ENCODE measurements around the gene FSD1L.
A peak's percentile ranks its signal among the peaks of the same experiment; 100 is the strongest.
"Not testable (repeated sequence)": the region's sequence is repeated elsewhere in the genome, so short reads cannot be mapped to it uniquely, and the experiment has no call there.

Gene FSD1L

DNA sequence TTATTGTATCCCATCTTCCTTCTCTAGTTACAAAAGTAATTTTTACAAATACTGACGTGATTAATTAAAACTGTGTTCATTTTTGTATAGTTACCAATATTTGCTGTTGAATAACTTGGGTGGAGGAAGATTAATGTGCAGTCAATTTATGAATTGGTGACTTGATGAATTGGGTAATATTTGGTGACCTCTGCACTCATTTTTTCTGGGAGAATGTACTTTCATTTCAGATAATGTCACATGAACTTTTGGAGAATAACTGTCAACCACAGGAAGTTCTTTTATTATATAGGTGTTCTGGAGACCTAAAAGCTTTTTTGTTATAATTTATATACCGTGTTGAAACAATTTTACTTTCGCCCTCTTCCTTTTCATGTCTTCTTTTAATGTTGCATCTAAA is 83.7 kb downstream of the FSD1L start:
- TF ChIP-seq, protein P1, sequence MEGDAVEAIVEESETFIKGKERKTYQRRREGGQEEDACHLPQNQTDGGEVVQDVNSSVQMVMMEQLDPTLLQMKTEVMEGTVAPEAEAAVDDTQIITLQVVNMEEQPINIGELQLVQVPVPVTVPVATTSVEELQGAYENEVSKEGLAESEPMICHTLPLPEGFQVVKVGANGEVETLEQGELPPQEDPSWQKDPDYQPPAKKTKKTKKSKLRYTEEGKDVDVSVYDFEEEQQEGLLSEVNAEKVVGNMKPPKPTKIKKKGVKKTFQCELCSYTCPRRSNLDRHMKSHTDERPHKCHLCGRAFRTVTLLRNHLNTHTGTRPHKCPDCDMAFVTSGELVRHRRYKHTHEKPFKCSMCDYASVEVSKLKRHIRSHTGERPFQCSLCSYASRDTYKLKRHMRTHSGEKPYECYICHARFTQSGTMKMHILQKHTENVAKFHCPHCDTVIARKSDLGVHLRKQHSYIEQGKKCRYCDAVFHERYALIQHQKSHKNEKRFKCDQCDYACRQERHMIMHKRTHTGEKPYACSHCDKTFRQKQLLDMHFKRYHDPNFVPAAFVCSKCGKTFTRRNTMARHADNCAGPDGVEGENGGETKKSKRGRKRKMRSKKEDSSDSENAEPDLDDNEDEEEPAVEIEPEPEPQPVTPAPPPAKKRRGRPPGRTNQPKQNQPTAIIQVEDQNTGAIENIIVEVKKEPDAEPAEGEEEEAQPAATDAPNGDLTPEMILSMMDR (conservative IDR thresholded peaks at IDR 0.05), result no peak
- TF ChIP-seq ZFX (IDR thresholded peaks at IDR 0.05), result no peak
- no peak overlapping the region for H3K27ac ChIP-seq

DNA sequence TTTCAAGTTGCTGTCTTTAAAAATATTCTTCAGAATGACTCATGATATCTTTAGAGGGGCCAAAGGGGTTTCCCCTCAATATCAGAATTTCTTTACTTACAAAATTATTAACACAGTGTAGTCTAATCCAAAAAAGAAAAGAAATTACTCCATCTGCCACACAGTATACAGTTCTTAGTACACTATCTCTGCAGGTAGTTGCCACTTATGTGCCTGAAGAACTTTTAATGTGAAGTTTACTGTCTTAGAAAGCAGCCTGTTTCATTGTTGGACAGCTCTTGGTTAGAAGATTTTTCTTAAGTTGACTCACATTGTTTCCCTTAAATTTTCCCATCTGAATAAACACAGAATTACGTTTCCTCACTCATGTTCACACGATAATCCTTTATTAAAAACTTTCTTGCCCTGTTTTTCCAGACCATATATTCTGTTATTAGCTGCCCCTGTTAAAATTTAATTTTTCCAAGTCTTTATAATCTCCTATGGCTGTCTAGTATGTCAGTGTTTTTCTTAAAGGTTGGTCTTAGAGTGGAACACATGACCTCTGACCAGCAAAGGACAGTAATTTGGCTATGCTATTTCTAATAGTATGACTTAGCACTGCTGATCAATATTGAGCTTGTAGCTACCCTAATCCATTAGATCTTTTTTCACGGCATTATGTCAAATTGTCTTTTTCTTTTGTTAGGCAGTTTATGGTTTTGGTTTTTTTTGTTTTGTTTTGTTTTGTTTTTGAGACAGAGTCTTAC is 88.3 kb downstream of the FSD1L start:
- no peak overlapping the region for H3K27ac ChIP-seq
- TF ChIP-seq ZFX (IDR thresholded peaks at IDR 0.05), result no peak
- TF ChIP-seq, protein P1 (conservative IDR thresholded peaks at IDR 0.05), result no peak

DNA sequence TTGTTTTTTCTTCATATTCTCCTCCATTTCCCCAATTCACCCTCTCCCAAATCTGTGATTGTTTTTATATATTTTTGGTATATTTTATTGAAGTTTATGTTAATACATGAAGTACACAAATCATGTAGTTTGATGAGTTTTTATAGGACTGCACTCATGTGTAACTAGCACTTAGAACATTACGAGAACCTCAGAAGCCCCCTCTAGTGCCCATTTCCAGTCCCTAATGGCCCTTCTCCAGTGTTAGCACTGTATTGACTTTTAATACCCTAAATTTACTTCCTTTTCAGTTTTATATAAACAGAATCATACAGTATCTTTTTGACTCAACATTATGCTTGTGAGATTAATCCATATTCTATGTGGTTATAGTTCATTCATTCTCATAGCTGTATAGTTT is 91.6 kb downstream of the FSD1L start:
- H3K27ac ChIP-seq, result no peak overlapping the region
- TF ChIP-seq, protein P1 (conservative IDR thresholded peaks at IDR 0.05), result peak; percentile 20; the same call in 1 of the 2 replicates
- no peak for TF ChIP-seq ZFX (IDR thresholded peaks at IDR 0.05)

DNA sequence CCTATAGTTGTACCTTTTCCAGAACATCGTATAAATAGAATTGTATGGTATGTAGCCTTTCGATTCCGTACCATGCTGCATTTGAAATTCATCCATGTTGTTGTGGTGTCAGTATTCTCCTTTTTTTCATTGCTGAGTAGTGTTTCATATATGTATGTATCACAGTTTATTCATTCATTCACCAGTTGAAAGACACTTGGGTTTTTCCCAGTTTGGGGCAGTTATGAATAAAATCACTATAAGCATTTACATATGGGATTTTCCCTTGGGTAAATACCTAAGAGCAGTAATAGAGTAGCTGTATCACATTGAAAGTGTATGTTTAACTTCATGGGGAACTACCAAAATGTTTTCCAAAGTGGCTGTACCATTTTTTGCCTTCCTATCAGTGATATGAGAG is 94.0 kb downstream of the FSD1L start:
- H3K27ac ChIP-seq, result no peak overlapping the region
- TF ChIP-seq ZFX (IDR thresholded peaks at IDR 0.05), result no peak

DNA sequence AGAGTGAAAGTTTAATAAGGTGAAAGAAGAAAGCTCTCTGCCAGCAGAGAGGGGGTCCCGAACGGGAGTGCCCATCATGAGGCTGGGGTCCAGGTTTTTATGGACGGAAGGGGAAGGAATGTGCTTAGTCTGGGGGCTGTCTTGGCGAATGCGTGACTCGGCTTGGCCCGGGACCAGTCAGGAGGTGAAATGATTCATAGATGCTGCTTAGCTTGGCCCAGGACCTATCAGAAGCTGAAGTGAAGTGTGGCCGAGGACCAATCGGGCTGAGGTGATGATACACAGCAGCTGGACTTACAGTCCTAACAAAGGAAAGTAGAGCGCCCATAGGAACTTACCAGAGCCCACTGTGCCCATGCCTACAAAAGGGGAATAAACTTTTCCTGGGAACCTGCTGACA is 106.2 kb downstream of the FSD1L start:
- TF ChIP-seq, protein P1 (conservative IDR thresholded peaks at IDR 0.05), result no peak
- TF ChIP-seq ZFX (IDR thresholded peaks at IDR 0.05), result no peak
- H3K27ac ChIP-seq, result no peak overlapping the region

DNA sequence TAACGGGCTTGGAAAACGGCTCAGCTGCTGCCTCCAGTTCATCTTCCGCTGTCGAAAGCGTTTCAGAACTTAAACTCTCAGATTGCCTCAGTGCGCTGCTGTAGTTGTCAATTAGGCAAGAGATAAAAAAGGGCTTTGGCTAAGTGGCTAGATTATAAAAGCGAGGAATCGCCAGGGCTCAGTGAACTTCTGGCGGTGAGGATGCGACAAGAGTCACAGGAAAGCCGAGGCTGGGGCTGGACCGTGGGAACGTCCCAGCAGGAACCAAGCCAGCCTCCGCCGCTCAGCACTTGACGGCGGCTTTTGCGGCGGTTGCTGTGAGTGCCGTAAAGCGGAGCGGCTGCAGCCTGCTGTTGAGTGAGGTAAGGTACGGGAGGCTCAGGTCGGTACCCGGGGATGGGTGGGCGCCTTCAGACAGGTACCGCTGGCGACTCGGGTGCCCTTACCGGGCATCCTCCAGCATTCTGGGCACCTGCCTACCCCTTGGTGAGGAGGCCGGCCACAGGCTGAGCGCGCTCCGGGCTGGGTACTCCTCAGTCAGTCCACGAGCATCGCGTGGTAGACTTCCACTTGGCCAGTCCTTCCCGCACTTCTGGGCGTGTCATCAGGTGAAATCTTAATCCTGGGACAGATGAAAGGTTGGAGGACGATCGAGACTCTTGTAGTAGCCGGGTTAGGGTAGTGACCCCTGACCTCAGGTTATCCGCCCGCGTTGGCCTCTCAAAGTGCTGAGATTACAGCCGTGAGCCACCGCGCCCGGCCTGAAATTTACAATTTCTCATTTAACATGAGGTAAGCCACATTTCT is 110.2 kb downstream of the FSD1L start, which contains the start of gene FKTN:
Gene FKTN, plus strand, starts transcription at position 328 of the 807 bp plus-strand sequence. CDS start 16,902 bp downstream, outside the sequence.
- no peak for TF ChIP-seq ZFX (IDR thresholded peaks at IDR 0.05)
- TF ChIP-seq, protein P1 (conservative IDR thresholded peaks at IDR 0.05), result no peak
- H3K27ac ChIP-seq, result peak within 1 kb of the TSS; percentile 62

DNA sequence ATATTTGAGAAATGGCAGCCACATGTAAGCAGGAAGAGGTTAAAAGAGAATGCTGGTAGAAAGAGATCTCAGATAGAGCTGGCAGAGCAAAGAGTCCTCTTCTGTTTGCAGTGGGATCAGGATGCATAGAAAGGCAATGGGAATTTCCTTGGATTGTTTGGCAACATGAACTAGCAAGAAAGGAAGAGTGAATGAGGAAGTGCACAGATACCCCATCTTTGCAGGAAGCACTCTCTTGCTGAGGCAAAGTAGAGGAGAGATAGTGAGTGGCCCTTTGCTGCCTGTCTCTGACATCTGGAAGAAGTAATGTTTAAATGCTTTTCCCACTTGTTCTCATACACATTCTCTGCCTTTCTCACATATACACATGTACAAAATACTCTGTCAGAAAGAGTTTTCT is 124.6 kb downstream of the FSD1L start:
- no peak for TF ChIP-seq ZFX (IDR thresholded peaks at IDR 0.05)
- TF ChIP-seq, protein P1 (conservative IDR thresholded peaks at IDR 0.05), result no peak
- no peak overlapping the region for H3K27ac ChIP-seq

DNA sequence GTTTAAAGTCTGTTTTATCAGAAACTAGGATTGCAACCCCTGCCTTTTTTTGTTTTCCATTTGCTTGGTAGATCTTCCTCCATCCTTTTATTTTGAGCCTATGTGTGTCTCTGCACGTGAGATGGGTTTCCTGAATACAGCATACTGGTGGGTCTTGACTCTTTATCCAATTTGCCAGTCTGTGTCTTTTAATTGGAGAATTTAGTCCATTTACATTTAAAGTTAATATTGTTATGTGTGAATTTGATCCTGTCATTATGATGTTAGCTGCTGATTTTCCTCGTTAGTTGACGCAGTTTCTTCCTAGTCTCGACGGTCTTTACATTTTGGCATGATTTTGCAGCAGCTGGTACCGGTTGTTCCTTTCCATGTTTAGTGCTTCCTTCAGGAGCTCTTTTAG is 132.1 kb downstream of the FSD1L start:
- not testable (repeated sequence) for H3K27ac ChIP-seq

DNA sequence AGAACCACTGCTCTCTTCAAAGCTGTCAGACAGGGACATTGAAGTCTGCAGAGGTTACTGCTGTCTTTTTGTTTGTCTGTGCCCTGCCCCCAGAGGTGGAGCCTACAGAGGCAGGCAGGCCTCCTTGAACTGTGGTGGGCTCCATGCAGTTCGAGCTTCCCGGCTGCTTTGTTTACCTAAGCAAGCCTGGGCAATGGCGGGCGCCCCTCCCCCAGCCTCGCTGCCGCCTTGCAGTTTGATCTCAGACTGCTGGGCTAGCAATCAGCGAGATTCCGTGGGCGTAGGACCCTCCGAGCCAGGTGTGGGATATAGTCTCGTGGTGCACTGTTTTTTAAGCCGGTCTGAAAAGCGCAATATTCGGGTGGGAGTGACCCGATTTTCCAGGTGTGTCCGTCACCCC is 133.7 kb downstream of the FSD1L start:
- not testable (repeated sequence) for H3K27ac ChIP-seq
